ENCODE measurements around the gene ETV6. TPM values are rescaled to one million over a fixed set of nuclear protein-coding genes. Genes with fewer than 3 reads are reported as not detected.

The ETV6 gene
- total RNA-seq, 4 donors from 2014 or later, result 17.2 to 28.2 (median 19.3) TPM

GRCh38 chr12:11849757-11850504 lies 200.5 kb downstream of the ETV6 start:
- TF ChIP-seq CTCF (IDR thresholded peaks at IDR 0.05; ENCODE audit: low read depth), result no peak

- no peak for TF ChIP-seq CTCF (IDR thresholded peaks at IDR 0.05; ENCODE audit: low read depth)
These were observed 203.7 kb downstream of the ETV6 start for GRCh38 chr12:11853126-11853525.

GRCh38 chr12:11854011-11854499 lies 204.6 kb downstream of the ETV6 start:
- no peak for TF ChIP-seq CTCF (IDR thresholded peaks at IDR 0.05; ENCODE audit: low read depth)

- no peak for TF ChIP-seq CTCF (IDR thresholded peaks at IDR 0.05; ENCODE audit: low read depth)
These were observed 206.5 kb downstream of the ETV6 start for GRCh38 chr12:11855983-11856374.

- TF ChIP-seq CTCF (IDR thresholded peaks at IDR 0.05; ENCODE audit: low read depth), result no peak
These were observed 207.5 kb downstream of the ETV6 start for GRCh38 chr12:11856971-11857370.

- no peak for TF ChIP-seq CTCF (IDR thresholded peaks at IDR 0.05; ENCODE audit: low read depth)
These were observed 210.4 kb downstream of the ETV6 start for GRCh38 chr12:11859705-11860425.

GRCh38 chr12:11861155-11861863 lies 211.8 kb downstream of the ETV6 start:
- TF ChIP-seq CTCF (IDR thresholded peaks at IDR 0.05; ENCODE audit: low read depth), result no peak
